ENCODE measurements around the gene KMT5B. TPM values are rescaled to one million over a fixed set of nuclear protein-coding genes. Genes with fewer than 3 reads are reported as not detected.

Gene KMT5B
- total and polyA plus RNA-seq, 5 experiments from 2014 or later: 31.5 to 56.0 (median 41.8) TPM

DNA sequence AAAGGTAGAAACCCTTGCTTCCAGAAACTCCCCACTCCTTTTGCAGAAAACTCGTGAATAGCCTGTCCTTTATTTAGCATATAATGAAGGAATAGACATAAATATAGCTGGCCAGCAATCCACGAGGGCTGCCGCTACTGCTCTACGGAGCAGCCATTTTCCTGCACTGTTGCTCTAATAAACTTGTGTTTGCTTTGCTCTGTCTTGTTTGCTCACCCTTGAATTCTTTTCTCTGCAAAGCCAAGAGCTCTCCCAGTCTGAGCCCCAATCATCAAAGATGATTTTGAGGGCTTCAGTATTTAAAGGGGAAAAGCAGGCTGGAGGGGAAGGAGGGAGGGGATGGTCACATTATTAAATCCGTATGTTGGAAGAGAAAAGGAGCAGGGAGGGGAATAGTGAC, 75.3 kb downstream of the KMT5B start:
- POLR2A ChIA-PET: no interaction called here
- H3K4me1 Mint-ChIP-seq: peaks cover 3 to 20% (median 12%) of the 10 kb centered on the region in 4 donors
- no peak overlapping the region for H3K4me3 Mint-ChIP-seq
- no peak overlapping the region for H3K27ac Mint-ChIP-seq
- DNase-seq: no peak
- peaks cover 0 to 6% (median 2%) of the 10 kb centered on the region in 9 donors for H3K9me3 Mint-ChIP-seq
- no peak for ATAC-seq
- H3K27me3 Mint-ChIP-seq: peaks cover 0 to 2% (median 1%) of the 10 kb centered on the region in 5 donors
- no peaks in the 10 kb centered on the region for H3K36me3 Mint-ChIP-seq

DNA sequence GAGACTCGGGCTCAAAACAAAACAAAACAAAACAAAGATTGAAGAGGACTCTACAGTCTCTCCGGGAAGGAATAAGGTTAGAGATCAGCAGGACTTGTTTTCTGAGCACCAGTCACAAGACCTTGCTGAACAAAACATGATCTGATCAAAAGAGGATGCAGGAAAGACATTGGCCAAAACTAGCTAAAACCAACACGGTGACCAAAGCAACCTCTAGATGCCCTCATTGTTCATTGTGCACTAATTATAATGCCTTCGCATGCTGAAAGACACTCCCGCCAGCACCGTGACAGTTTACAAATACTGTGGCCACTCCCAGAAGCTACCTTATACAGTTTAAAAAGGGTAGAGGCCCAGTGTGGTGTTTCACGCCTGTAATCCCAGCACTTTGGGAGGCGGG, 76.2 kb downstream of the KMT5B start:
- DNase-seq (no peak), ATAC-seq (no peak)
- POLR2A ChIA-PET: no interaction called here
- H3K4me3 Mint-ChIP-seq: no peak overlapping the region
- peaks cover 2 to 6% (median 5%) of the 10 kb centered on the region in 3 donors for H3K36me3 Mint-ChIP-seq
- H3K27ac Mint-ChIP-seq: no peak overlapping the region
- H3K27me3 Mint-ChIP-seq: peaks cover 0 to 2% (median 1%) of the 10 kb centered on the region in 5 donors
- peaks cover 0 to 13% (median 9%) of the 10 kb centered on the region in 9 donors for H3K9me3 Mint-ChIP-seq
- peaks cover 3 to 15% (median 7%) of the 10 kb centered on the region in 4 donors for H3K4me1 Mint-ChIP-seq

DNA sequence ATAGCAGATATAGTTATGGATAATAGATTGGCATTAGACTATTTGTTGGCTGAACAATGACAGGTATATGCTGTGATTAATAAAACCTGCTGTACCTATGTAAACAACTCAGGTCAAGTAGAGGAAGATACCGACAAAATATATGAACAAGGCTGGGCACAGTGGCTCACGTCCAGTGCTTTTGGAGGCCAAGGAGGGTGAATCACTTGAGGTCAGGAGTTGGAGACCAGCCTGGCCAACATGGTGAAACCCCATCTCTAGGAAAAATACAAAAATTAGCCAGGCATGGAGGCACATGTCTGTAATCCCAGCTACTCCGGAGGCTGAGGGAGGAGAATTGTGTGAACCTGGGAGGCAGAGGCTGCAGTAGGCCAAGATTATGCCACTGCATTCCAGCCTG, 77.9 kb downstream of the KMT5B start:
- POLR2A ChIA-PET: interaction anchor here (0.6 to 0.7 kb wide), 2 partner anchors 15 to 417 kb away, joined by 3 to 6 read pairs; no protein-coding TSS in a partner anchor
- no peak overlapping the region for H3K27ac Mint-ChIP-seq
- ATAC-seq: no peak
- H3K36me3 Mint-ChIP-seq: peaks cover 2 to 6% (median 5%) of the 10 kb centered on the region in 3 donors
- H3K4me3 Mint-ChIP-seq: no peak overlapping the region
- DNase-seq: no peak
- H3K4me1 Mint-ChIP-seq: peaks cover 0 to 5% (median 0%) of the 10 kb centered on the region in 4 donors
- peaks cover 0 to 4% (median 1%) of the 10 kb centered on the region in 5 donors for H3K27me3 Mint-ChIP-seq
- H3K9me3 Mint-ChIP-seq: peaks cover 0 to 14% (median 9%) of the 10 kb centered on the region in 9 donors

DNA sequence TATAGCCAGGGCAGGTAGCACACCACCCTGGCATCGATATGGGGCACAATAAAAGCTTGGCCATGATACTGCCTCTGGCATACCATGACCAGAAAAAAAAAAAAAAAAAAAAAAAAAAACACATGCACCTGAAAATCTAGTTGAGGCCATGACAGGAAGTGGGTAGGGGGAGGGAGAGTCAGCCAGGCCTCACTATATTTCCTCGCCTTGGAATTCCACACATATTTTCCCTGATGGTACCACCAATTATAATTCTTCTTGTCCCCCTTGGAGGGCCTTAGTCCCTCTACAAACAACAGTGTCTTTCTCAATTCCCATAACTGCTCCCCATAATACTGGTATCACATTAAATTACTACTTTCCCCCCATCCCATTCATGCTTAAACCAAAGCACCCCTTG, 79.3 kb downstream of the KMT5B start:
- no peak for ATAC-seq
- POLR2A ChIA-PET: no interaction called here
- DNase-seq: no peak
- Mint-ChIP-seq H3K27me3 (peaks cover 11 to 16% (median 14%) of the 10 kb centered on the region in 5 donors), H3K9me3 (peaks cover 0 to 15% (median 9%) of the 10 kb centered on the region in 9 donors), H3K4me1 (peaks cover 0 to 9% (median 3%) of the 10 kb centered on the region in 4 donors), H3K36me3 (peaks cover 4 to 8% (median 5%) of the 10 kb centered on the region in 3 donors), H3K4me3 (no peak overlapping the region), H3K27ac (no peak overlapping the region)

DNA sequence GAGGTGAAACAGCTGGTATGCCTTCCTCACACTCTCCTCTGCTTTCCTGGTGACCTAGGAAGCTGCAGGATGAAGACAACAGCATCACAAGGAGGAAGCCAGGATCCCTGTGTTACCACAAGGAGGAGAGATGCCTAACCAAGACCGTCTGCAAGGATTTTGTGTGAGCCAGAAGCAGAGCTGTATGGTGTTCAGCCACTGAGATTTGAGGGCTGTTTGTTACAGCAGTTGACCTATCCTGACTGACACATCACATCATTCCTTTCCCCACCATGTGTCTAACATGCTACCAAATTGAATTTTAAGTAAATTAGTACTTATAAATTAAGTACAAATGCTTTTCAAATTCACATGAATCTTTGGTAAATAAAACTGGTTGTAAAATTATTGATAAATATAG, 83.0 kb downstream of the KMT5B start:
- Mint-ChIP-seq H3K4me1 (peaks cover 0 to 12% (median 4%) of the 10 kb centered on the region in 4 donors), H3K4me3 (no peak overlapping the region), H3K9me3 (peaks cover 0 to 14% (median 9%) of the 10 kb centered on the region in 9 donors), H3K36me3 (peaks cover 4 to 8% (median 5%) of the 10 kb centered on the region in 3 donors), H3K27me3 (peaks cover 11 to 19% (median 14%) of the 10 kb centered on the region in 5 donors), H3K27ac (no peak overlapping the region)
- POLR2A ChIA-PET: no interaction called here
- DNase-seq (no peak), ATAC-seq (no peak)

DNA sequence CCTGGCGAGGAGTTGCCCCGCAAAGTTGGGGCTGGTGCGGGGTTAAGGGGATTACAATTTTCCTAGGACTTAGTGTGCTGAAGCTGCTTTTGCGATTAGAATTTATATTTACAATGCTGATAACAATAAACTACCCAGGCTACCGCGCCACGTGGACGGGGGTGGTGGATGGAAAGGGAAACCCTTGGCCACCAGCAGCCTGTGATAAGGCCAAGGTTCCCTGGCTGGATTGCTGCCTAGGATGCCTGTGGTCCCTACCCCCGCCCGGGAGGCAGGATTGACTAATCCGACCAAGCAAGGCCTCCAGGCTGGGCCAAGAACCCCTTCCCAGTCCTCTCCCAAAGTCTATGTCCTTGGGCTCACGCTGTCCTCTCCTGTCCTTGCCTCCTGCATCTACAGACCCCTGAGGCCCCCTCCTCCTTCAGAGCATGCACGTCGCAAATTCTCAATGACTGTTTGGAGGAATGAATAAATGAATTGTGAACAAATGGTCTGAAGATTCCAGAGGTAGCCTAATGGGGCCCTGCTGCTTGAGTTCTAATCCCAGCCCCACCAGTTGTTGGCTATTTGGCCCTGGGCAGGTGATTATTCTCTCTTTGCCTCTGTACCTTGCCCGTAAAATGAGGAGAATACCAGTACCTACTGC, 84.3 kb downstream of the KMT5B start:
- Mint-ChIP-seq H3K9me3 (peaks cover 0 to 13% (median 7%) of the 10 kb centered on the region in 9 donors), H3K4me1 (peaks cover 0 to 11% (median 4%) of the 10 kb centered on the region in 4 donors), H3K27me3 (peaks cover 10 to 19% (median 12%) of the 10 kb centered on the region in 5 donors), H3K27ac (no peak overlapping the region), H3K36me3 (peaks cover 4 to 8% (median 5%) of the 10 kb centered on the region in 3 donors), H3K4me3 (peak overlapping the region in 2 of 10 donors; percentile 9 to 28)
- peak in 1 of 10 donors; percentile 59 for DNase-seq
- ATAC-seq: no peak
- POLR2A ChIA-PET: no interaction called here

DNA sequence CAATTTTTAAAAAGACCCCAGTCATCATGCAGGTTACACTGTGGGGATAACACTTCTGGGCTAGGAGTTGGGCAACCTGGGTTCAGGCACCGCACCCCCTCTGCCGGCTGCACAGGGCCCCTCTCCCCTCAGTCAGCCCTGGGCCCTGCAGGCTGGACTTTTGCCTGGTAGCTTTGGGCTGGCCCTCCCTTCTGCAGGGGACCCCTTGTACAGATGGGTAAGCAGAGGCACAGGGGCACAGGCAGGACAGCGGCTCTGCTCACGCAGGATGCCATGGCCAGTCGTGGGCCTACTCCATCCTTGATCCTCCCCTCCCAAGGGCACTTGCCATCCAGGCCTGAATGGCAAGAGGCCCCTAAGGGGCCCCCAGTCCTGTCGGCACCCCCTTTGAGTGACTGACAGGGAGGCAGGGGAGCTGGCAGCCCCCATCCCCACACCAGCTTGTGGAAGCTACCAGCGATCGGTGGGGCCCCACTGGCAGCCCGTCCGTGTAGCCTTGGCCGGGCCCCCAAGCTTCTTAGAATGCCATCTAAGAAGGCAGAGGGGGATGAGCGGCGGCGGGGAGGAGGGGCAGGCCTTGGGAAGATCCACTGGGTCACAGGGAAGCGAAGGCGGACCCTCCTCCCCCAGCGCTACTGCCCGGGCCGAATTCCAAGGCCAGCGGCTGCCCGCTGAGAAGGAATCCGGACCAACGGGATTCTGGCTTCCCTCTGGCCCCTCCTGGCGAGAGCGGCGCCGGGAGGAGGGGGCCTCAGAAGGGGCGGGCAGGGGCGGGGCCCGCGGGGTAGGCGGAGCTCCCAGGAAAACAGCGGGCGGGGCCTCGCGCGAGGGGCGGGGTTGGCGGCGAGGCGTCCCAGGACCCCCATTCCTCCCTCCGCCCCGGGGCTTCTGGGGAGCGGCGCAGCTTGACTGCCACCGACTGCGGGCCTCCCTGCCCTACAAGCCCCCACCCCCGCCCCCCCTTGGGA, 85.1 kb downstream of the KMT5B start:
- H3K36me3 Mint-ChIP-seq: peaks cover 4 to 8% (median 5%) of the 10 kb centered on the region in 3 donors
- H3K4me1 Mint-ChIP-seq: peaks cover 0 to 7% (median 4%) of the 10 kb centered on the region in 4 donors
- H3K27me3 Mint-ChIP-seq: peaks cover 9 to 19% (median 12%) of the 10 kb centered on the region in 5 donors
- DNase-seq (peak in 3 of 10 donors; percentile 11 to 27 (median 19)), ATAC-seq (no peak)
- peaks cover 0 to 13% (median 7%) of the 10 kb centered on the region in 9 donors for H3K9me3 Mint-ChIP-seq
- POLR2A ChIA-PET: no interaction called here
- no peak overlapping the region for H3K27ac Mint-ChIP-seq
- H3K4me3 Mint-ChIP-seq: no peak overlapping the region

DNA sequence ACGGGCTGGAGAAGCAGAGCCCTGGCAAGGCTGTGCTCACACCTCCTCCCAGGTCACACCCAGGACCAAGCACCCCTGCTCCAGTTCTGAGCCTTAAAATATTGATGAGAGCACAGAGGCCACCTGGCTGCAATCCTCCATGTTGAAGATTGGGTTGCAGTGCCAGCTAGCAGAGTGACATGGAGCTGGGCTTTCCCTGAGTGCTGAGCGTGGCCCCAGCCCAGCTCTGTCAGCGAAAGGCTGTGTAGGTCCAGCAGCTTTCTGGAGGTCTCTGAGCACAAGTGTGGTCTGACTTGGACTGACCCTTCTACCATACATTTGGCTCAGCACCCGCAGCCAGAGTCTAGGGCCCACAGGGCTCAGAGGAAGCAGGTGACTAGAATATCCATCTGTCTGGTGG, 87.9 kb downstream of the KMT5B start:
- POLR2A ChIA-PET: interaction anchor here (0.7 kb wide), 1 partner anchor 8 kb away, joined by 4 read pairs; no protein-coding TSS in a partner anchor
- ATAC-seq: no peak
- Mint-ChIP-seq H3K27me3 (peaks cover 9 to 19% (median 12%) of the 10 kb centered on the region in 5 donors), H3K36me3 (peaks cover 0 to 2% (median 2%) of the 10 kb centered on the region in 3 donors), H3K9me3 (peaks cover 0 to 3% (median 0%) of the 10 kb centered on the region in 9 donors), H3K4me3 (no peak overlapping the region), H3K4me1 (peaks cover 3 to 17% (median 9%) of the 10 kb centered on the region in 4 donors), H3K27ac (no peak overlapping the region)
- DNase-seq: peak in 1 of 10 donors; percentile 16

DNA sequence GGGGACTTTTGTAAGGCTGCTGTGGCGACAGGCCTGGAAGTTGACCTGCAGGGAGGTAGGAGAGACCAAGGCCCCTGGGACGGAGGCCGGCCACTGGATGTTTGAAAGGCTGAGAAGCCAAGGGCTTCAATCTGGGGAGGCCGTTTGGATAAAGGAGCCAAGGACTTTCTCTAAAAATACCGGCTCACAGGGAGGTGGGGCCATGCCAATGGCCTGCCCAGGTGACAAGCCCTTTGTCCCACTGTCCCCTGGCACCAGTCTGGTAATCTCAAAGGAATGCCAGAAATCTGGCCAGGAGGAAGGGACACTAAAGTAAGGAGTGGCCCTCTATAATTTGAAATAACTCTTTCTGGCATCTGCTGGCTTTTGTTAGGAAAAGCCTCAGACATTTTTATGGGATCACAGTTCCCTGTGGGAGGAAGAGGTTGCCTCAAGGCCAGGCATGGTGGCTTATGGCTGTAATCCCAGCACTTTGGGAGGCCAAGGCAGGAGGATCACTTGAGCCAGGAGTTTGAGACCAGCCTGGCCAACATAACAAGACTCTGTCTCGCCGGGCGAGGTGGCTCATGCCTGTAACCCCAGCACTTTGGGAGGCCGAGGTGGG, 90.1 kb downstream of the KMT5B start:
- peak overlapping the region in 8 of 10 donors; percentile 4 to 56 (median 29) for H3K4me3 Mint-ChIP-seq
- H3K36me3 Mint-ChIP-seq: no peaks in the 10 kb centered on the region

DNA sequence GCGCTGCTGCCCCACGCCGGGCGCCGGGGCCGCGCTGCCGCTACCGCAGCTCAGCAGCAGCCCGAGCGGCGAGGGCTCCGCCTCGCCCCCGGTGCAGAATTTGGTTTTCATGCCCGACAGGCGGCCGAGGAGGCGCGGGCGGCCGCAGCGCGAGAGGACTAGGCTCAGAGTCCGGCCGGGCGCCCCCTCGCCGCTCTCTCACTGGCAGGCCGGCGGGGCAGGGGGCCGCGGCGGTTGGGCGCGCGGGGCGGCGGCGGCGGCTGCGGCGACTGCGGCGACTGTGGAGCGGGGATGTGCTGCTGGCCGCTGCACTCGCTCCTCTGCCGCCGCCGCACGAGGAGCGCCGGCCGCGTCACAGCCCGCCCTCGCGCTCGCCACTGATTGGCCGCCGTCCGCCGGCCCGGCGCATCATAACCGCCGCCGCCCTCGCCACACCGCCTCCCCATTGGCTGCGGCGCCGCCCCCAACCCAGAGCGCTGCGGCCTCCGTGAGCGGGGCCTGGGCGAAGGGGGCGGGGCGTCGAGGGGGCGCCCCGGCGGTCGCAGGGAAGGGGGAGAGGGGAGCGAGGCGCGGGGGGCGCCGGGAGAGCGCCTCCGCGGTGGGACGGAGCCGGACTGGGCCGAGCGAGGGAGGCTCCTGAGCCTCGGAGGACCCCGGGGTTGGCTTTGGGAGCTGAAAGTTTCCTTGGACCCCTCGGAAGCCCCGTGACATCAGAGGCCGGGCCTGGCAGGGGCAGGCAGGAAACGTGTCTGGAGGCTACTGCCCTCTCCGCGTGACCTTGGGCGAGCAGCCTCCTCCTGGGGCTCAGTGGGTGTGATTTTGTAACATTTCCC, 91.8 kb downstream of the KMT5B start, which contains the start of gene CHKA:
CHKA (minus strand) TSS at position 322 of the 833 bp plus-strand sequence; CDS start at position 111, 211 bp downstream.
- Mint-ChIP-seq H3K4me3 (peak within 1 kb of the TSS; percentile 78 to 95 (median 90)), H3K27ac (peak within 1 kb of the TSS; percentile 66 to 94 (median 92)), H3K36me3 (peaks cover 0 to 3% (median 0%) of the 10 kb centered on the region in 3 donors), H3K9me3 (no peaks in the 10 kb centered on the region), H3K27me3 (no peaks in the 10 kb centered on the region), H3K4me1 (peaks cover 6 to 29% (median 20%) of the 10 kb centered on the region in 4 donors)
- ATAC-seq (peak; percentile 74 to 84), DNase-seq (peak; percentile 76 to 90 (median 82))
- POLR2A ChIA-PET: interaction anchor here (1.6 kb wide), 1 partner anchor 21 kb away, joined by 4 read pairs; no protein-coding TSS in a partner anchor

More for the DNA sequence above, 90.1 kb downstream of the KMT5B start:
- peaks cover 6 to 26% (median 19%) of the 10 kb centered on the region in 4 donors for H3K4me1 Mint-ChIP-seq
- POLR2A ChIA-PET: interaction anchor here (1.6 kb wide), 1 partner anchor 24 kb away, joined by 4 read pairs; no protein-coding TSS in a partner anchor
- H3K9me3 Mint-ChIP-seq: no peaks in the 10 kb centered on the region
- peak overlapping the region in 4 of 10 donors; percentile 4 to 63 (median 10) for H3K27ac Mint-ChIP-seq
- DNase-seq (peak in 1 of 10 donors; percentile 56), ATAC-seq (no peak)
- peaks cover 0 to 2% (median 0%) of the 10 kb centered on the region in 5 donors for H3K27me3 Mint-ChIP-seq
